ENCODE measurements around the gene MTG2. TPM values are rescaled to one million over a fixed set of nuclear protein-coding genes. Genes with fewer than 3 reads are reported as not detected.

MTG2 gene
- total RNA-seq, 1 experiment from 2014 or later, result 56.8 TPM

DNA sequence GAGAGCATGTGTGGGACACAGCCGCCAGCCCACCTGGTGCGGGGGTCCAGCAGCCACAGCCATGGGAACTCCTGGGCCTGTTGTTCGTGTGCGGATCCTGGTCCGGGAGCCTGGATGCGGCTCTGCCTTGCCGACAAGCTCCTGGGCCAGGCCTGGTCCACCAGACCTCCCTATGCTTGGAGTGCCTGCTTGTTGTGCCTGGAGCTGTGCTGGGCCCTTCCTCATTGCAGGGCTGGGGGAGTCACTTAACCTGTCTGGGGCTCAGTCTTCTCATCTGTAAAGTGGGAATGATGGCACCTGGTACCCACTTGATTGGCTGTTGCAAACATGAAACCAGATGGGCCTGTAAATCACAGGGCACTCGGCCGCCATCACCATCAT is 52.9 kb downstream of the MTG2 start:
- POLR2A ChIA-PET, result no interaction called here
- intact Hi-C loops (cut with micrococcal nuclease; ENCODE audit: unreplicated experiment), result no loop called here

DNA sequence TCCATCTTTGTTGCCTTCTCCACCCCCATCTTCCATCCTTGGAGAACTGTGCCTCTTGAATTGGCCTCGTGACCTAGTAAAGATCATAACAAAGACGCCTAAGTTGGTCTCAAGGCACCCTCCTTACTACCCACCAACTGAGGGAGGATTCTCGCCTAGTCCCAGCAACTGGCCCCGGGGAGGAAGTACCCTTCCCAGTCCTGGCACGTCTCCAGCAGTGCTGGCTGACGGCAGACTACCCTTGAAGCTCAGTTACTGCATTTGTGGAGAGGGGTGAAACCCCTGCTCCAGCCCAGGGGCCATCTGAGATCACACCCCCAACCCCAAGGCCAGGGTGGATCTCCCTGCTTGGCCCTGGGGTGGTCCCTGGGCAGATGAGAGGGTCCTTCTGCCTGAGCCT is 53.4 kb downstream of the MTG2 start:
- no peak for TF ChIP-seq SIN3A (IDR thresholded peaks at IDR 0.05; ENCODE audit: borderline replicate concordance, insufficient read depth, low read depth, low read length)
- TF ChIP-seq POLR2AphosphoS5 (IDR thresholded peaks at IDR 0.05; ENCODE audit: low read depth, low read length), result no peak
- TF ChIP-seq TCF7L2 (IDR thresholded peaks at IDR 0.05; ENCODE audit: low read depth, low read length), result no peak
- TF ChIP-seq, protein P1, sequence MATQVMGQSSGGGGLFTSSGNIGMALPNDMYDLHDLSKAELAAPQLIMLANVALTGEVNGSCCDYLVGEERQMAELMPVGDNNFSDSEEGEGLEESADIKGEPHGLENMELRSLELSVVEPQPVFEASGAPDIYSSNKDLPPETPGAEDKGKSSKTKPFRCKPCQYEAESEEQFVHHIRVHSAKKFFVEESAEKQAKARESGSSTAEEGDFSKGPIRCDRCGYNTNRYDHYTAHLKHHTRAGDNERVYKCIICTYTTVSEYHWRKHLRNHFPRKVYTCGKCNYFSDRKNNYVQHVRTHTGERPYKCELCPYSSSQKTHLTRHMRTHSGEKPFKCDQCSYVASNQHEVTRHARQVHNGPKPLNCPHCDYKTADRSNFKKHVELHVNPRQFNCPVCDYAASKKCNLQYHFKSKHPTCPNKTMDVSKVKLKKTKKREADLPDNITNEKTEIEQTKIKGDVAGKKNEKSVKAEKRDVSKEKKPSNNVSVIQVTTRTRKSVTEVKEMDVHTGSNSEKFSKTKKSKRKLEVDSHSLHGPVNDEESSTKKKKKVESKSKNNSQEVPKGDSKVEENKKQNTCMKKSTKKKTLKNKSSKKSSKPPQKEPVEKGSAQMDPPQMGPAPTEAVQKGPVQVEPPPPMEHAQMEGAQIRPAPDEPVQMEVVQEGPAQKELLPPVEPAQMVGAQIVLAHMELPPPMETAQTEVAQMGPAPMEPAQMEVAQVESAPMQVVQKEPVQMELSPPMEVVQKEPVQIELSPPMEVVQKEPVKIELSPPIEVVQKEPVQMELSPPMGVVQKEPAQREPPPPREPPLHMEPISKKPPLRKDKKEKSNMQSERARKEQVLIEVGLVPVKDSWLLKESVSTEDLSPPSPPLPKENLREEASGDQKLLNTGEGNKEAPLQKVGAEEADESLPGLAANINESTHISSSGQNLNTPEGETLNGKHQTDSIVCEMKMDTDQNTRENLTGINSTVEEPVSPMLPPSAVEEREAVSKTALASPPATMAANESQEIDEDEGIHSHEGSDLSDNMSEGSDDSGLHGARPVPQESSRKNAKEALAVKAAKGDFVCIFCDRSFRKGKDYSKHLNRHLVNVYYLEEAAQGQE (IDR thresholded peaks at IDR 0.05; ENCODE audit: insufficient read depth in 1 of 2, low read depth in 2 of 2, low read length in 1 of 2), result no peak
- no TSS peak for BruUV-seq (replicated peaks)
- intact Hi-C loops (cut with micrococcal nuclease; ENCODE audit: unreplicated experiment) (no loop called here), in situ Hi-C loops (cut with HindIII; ENCODE audit: low pct_unique_long_range_greater_than_20kb, low sequenced_read_pairs) (no loop called here)
- Histone ChIP-seq H3K4me1 (ENCODE audit: control insufficient read depth, insufficient read depth, low read length) (0 out of 2 replicates have a peak, but pooled peaks cover 3% of the 10 kb centered on the region), H3K27ac (ENCODE audit: low read length) (no peak overlapping the region), H3K36me3 (ENCODE audit: control insufficient read depth, insufficient read depth, low read length) (peaks cover 4% of the 10 kb centered on the region; the same call in 1 of the 2 replicates), H3K9me3 (ENCODE audit: control insufficient read depth, insufficient read depth, low read depth, low read length) (no peaks in the 10 kb centered on the region), H3K4me3 (ENCODE audit: low read depth in 2 of 2, low read length in 2 of 2) (no peak overlapping the region), H3K27me3 (ENCODE audit: control insufficient read depth, insufficient read depth, low read length) (no peaks in the 10 kb centered on the region)
- CTCF ChIA-PET, result no interaction called here
- POLR2A ChIA-PET, result no interaction called here
- no peak for ATAC-seq
- DNase-seq (ENCODE audit: low read depth, low spot score), result no peak

More for the DNA sequence above, 52.9 kb downstream of the MTG2 start:
- H3K27ac ChIP-seq (ENCODE audit: low read length), result no peak overlapping the region
- no peak overlapping the region for H3K4me3 ChIP-seq (ENCODE audit: low read depth in 2 of 2, low read length in 2 of 2)
- no peak for TF ChIP-seq POLR2AphosphoS5 (IDR thresholded peaks at IDR 0.05; ENCODE audit: low read depth, low read length)
- CTCF ChIA-PET, result no interaction called here
- no peaks in the 10 kb centered on the region for H3K9me3 ChIP-seq (ENCODE audit: control insufficient read depth, insufficient read depth, low read depth, low read length)
- BruUV-seq (replicated peaks), result no TSS peak
- H3K4me1 ChIP-seq (ENCODE audit: control insufficient read depth, insufficient read depth, low read length), result 0 out of 2 replicates have a peak, but pooled peaks cover 3% of the 10 kb centered on the region
- DNase-seq (ENCODE audit: low read depth, low spot score), result no peak
- H3K27me3 ChIP-seq (ENCODE audit: control insufficient read depth, insufficient read depth, low read length), result no peaks in the 10 kb centered on the region
- H3K36me3 ChIP-seq (ENCODE audit: control insufficient read depth, insufficient read depth, low read length), result peaks cover 4% of the 10 kb centered on the region; the same call in 1 of the 2 replicates
- in situ Hi-C loops (cut with HindIII; ENCODE audit: low pct_unique_long_range_greater_than_20kb, low sequenced_read_pairs), result no loop called here
- no peak for ATAC-seq

DNA sequence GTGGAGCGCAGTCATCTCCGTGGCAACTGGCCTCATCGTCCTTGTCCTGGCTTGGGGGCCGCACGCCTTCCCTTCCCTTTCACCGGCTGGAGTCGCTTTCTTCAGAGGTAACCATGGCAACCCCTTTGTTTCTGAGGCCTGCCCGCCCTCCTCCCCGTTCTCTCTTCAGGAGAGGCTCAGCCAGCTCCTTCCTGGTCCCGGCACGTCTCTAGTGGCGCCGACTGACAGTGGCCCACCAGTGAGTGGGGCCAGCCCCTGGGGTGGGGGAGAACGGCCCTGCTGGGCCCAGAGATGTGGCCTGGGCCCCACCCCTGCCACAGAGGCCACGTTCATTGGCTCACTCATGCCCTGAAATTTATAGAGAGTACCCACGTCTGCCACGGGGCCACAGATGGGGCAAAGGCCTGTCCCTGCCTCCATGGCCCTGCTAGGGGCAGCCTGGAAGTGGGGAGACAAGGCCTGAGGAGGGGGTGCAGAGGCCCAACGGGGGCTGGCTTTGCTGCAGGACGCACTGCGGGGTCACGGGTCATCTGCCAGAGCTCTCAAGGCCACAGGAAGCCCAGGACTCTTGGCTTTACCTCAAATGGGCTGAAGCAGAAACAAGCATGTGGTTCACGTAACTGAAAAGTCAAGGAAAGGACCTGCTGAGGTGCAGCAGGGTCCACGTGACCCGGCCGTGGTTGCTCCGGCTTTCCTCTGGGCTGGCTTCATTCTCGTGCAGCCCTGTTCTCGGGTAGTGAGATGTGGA is 54.1 kb downstream of the MTG2 start:
- Histone ChIP-seq H3K36me3 (ENCODE audit: control insufficient read depth, insufficient read depth, low read length) (peaks cover 4% of the 10 kb centered on the region; the same call in 1 of the 2 replicates), H3K4me3 (ENCODE audit: low read depth in 2 of 2, low read length in 2 of 2) (no peak overlapping the region), H3K27me3 (ENCODE audit: control insufficient read depth, insufficient read depth, low read length) (no peaks in the 10 kb centered on the region), H3K4me1 (ENCODE audit: control insufficient read depth, insufficient read depth, low read length) (0 out of 2 replicates have a peak, but pooled peaks cover 3% of the 10 kb centered on the region), H3K27ac (ENCODE audit: low read length) (no peak overlapping the region), H3K9me3 (ENCODE audit: control insufficient read depth, insufficient read depth, low read depth, low read length) (no peaks in the 10 kb centered on the region)
- no peak for TF ChIP-seq SIN3A (IDR thresholded peaks at IDR 0.05; ENCODE audit: borderline replicate concordance, insufficient read depth, low read depth, low read length)
- TF ChIP-seq, protein P1 (IDR thresholded peaks at IDR 0.05; ENCODE audit: insufficient read depth in 1 of 2, low read depth in 2 of 2, low read length in 1 of 2), result no peak
- no peak for TF ChIP-seq TCF7L2 (IDR thresholded peaks at IDR 0.05; ENCODE audit: low read depth, low read length)
- TF ChIP-seq POLR2AphosphoS5 (IDR thresholded peaks at IDR 0.05; ENCODE audit: low read depth, low read length), result no peak
- TF ChIP-seq, protein P2, sequence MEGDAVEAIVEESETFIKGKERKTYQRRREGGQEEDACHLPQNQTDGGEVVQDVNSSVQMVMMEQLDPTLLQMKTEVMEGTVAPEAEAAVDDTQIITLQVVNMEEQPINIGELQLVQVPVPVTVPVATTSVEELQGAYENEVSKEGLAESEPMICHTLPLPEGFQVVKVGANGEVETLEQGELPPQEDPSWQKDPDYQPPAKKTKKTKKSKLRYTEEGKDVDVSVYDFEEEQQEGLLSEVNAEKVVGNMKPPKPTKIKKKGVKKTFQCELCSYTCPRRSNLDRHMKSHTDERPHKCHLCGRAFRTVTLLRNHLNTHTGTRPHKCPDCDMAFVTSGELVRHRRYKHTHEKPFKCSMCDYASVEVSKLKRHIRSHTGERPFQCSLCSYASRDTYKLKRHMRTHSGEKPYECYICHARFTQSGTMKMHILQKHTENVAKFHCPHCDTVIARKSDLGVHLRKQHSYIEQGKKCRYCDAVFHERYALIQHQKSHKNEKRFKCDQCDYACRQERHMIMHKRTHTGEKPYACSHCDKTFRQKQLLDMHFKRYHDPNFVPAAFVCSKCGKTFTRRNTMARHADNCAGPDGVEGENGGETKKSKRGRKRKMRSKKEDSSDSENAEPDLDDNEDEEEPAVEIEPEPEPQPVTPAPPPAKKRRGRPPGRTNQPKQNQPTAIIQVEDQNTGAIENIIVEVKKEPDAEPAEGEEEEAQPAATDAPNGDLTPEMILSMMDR (IDR thresholded peaks at IDR 0.05), result no peak
- DNase-seq (ENCODE audit: low read depth, low spot score), result no peak
- POLR2A ChIA-PET, result no interaction called here
- intact Hi-C loops (cut with micrococcal nuclease; ENCODE audit: unreplicated experiment) (no loop called here), in situ Hi-C loops (cut with HindIII; ENCODE audit: low pct_unique_long_range_greater_than_20kb, low sequenced_read_pairs) (no loop called here)
- CTCF ChIA-PET, result no interaction called here
- ATAC-seq, result no peak
- BruUV-seq (replicated peaks), result no TSS peak
